Heart left ventricle (tissue), 13 donors: Measurements from ENCODE around the gene UVRAG.

ENCODE experiments used
- POLR2A ChIP-seq, 2 donors: fragments of 450-650 bp; IDR thresholded peaks; one replicate each; pipeline ENCODE4 v1.6.1; 2017; ENCODE audit warnings: antibody characterized with exemption in 2 of 2, mild to moderate bottlenecking in 2 of 2, moderate library complexity in 2 of 2
- TF ChIP-seq, protein P1 (sequence below), 12 donors: fragments of 200-600 bp; sonication (generic) in 4 of 12; IDR thresholded peaks; one replicate each; pipeline versions ENCODE4 v1.5.0 to v1.8.0; 2018 to 2022; ENCODE audit warnings: antibody characterized with exemption in 12 of 12, mild to moderate bottlenecking in 5 of 12
- donor health status: ischemic (EF 13 %, LVEDD 7.1; RV severe dilation, severe dysfunction).
- donor health status: DM: no; HTN: yes; CAD: no.
- donor health status: DM: no; HTN: no; CAD: no.
- donor health status: ischemic (EF 25% LVEDD 6.9; RV normal size, moderate dysfunction).
- donor health status: ischemic (EF 25% LVEDD 5.7; RV mildly dilated, moderate dysfunction).
- donor health status: ischemic (EF 35%, LVEDD 5.7; RV mildly dilated, moderate dysfunction).
- donor health status: nonischemic (EF 11% LVEDD 7.7; RV severe dilation, severe dysfunction).
- donor health status: DM: yes; HTN: yes; CAD: no.
- donor health status: PGD.
- donor health status: ischemic (EF 29% LVEDD 5.4; RV normal size, mild dysfunction).
- donor health status: nonischemic (EF 23%, LVEDD 6.1; RV moderate dilation, normal function).

DNA sequence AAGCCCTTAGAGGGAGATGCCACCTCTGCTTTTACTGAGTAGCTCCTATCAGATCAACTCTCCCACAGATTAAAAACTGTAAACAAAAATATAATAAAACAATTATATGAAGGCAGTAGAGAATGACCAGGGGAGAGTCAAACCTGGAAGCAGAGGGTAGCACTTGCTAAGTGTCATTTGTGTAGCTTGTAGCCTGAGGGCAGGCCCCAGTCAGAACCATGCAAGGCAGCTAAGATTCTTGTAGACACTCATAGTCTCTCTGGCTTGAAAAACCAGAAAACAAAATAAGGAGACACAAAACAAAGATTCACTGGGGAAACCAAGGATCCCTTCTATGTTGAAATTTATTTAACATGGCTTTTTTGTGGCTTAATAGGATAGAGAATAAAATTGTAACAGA, 280.9 kb downstream of the UVRAG start:
- TF ChIP-seq POLR2A (IDR thresholded peaks at IDR 0.05), result no peak
- TF ChIP-seq, protein P1, sequence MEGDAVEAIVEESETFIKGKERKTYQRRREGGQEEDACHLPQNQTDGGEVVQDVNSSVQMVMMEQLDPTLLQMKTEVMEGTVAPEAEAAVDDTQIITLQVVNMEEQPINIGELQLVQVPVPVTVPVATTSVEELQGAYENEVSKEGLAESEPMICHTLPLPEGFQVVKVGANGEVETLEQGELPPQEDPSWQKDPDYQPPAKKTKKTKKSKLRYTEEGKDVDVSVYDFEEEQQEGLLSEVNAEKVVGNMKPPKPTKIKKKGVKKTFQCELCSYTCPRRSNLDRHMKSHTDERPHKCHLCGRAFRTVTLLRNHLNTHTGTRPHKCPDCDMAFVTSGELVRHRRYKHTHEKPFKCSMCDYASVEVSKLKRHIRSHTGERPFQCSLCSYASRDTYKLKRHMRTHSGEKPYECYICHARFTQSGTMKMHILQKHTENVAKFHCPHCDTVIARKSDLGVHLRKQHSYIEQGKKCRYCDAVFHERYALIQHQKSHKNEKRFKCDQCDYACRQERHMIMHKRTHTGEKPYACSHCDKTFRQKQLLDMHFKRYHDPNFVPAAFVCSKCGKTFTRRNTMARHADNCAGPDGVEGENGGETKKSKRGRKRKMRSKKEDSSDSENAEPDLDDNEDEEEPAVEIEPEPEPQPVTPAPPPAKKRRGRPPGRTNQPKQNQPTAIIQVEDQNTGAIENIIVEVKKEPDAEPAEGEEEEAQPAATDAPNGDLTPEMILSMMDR (IDR thresholded peaks at IDR 0.05), result no peak
